ENCODE results near the gene DPP9. TPM values are rescaled to one million over a fixed set of nuclear protein-coding genes. Genes with fewer than 3 reads are reported as not detected.

DPP9 gene
- total and polyA plus RNA-seq, 2 of the 13 experiments (the other 11 are each of a cell fraction or from before 2014, with no cell fraction given) = 8.4 to 25.8 TPM

DNA sequence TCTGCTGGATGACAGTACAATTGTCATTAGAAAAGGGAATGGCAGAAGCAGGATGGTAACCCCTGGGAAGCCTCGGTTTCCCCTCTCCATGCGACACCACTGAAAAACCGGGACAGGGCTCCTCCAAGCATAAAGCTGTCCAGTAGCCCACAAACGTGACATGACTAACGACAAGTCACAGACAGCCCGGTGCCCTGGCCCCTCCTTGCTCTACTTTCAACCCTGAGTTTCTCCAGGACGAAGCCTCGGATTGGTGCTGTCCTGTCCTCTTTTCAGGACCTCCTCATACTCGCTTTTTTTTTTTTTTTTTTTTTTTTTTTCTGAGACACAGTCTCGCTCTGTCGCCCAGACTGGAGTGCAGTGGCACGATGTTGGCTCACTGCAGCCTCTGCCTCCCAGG is 16.3 kb downstream of the DPP9 start:
- POLR2A ChIA-PET = interaction anchor here (0.5 kb wide), 1 partner anchor 323 kb away, joined by 3 read pairs; no protein-coding TSS in a partner anchor
- WGBS (ENCODE audit: low lambda C conversion rate) = 94% methylated on average over 12 of the region's 12 CpGs
- Histone ChIP-seq H3K9me3 (ENCODE audit: low read length) (no peaks in the 10 kb centered on the region), H3K27ac (ENCODE audit: extremely low read length, insufficient read depth, low read length) (no peak overlapping the region), H3K4me3 (replicated peaks in 1 of 3; ENCODE audit: insufficient read depth in 1 of 3, low read depth in 2 of 3, low read length in 3 of 3) (no peak overlapping the region), H3K27me3 (ENCODE audit: control insufficient read depth in 1 of 2, insufficient read depth in 2 of 2, low read length in 2 of 2) (no peaks in the 10 kb centered on the region), H3K79me2 (ENCODE audit: insufficient read depth, low read length) (no peaks in the 10 kb centered on the region), H3K4me2 (ENCODE audit: low read depth, low read length) (no peak overlapping the region), H2AFZ (ENCODE audit: low read length) (no peak overlapping the region), H3K36me3 (replicated peaks in 1 of 2; ENCODE audit: control insufficient read depth in 1 of 2, insufficient read depth in 2 of 2, low read length in 2 of 2) (peaks cover 17 to 36% of the 10 kb centered on the region in 2 experiments), H4K20me1 (ENCODE audit: insufficient read depth, low read length) (no peaks in the 10 kb centered on the region), H3K4me1 (ENCODE audit: insufficient read depth, low read length) (peaks cover 58% of the 10 kb centered on the region), H3K9ac (ENCODE audit: insufficient read depth, low read depth, low read length) (no peak overlapping the region)
- no peak for FAIRE-seq
- TF ChIP-seq, protein P1, sequence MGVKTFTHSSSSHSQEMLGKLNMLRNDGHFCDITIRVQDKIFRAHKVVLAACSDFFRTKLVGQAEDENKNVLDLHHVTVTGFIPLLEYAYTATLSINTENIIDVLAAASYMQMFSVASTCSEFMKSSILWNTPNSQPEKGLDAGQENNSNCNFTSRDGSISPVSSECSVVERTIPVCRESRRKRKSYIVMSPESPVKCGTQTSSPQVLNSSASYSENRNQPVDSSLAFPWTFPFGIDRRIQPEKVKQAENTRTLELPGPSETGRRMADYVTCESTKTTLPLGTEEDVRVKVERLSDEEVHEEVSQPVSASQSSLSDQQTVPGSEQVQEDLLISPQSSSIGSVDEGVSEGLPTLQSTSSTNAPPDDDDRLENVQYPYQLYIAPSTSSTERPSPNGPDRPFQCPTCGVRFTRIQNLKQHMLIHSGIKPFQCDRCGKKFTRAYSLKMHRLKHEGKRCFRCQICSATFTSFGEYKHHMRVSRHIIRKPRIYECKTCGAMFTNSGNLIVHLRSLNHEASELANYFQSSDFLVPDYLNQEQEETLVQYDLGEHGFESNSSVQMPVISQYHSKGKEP (CRISPR knock-in tag; IDR thresholded peaks at IDR 0.05) = no peak
- TF ChIP-seq AGO1 (IDR thresholded peaks at IDR 0.05; ENCODE audit: low read depth, low read length, poor library complexity, severe bottlenecking) (no peak), GPN1 (CRISPR knock-in tag; IDR thresholded peaks at IDR 0.05; ENCODE audit: borderline replicate concordance) (no peak), TP53 (CRISPR knock-in tag; conservative IDR thresholded peaks at IDR 0.05) (no peak), KLF15 (CRISPR knock-in tag; IDR thresholded peaks at IDR 0.05; ENCODE audit: borderline replicate concordance) (no peak), IKZF4 (CRISPR knock-in tag; IDR thresholded peaks at IDR 0.05; ENCODE audit: borderline replicate concordance, low read depth, not compliant biosample characterization) (no peak), ZFAT (CRISPR knock-in tag; conservative IDR thresholded peaks at IDR 0.05) (no peak), MTF2 (CRISPR knock-in tag; IDR thresholded peaks at IDR 0.05; ENCODE audit: borderline replicate concordance) (no peak), ELF1 (CRISPR knock-in tag; IDR thresholded peaks at IDR 0.05) (no peak), POLR2G (IDR thresholded peaks at IDR 0.05; ENCODE audit: low read depth, low read length) (no peak)
- TF ChIP-seq, protein P2, sequence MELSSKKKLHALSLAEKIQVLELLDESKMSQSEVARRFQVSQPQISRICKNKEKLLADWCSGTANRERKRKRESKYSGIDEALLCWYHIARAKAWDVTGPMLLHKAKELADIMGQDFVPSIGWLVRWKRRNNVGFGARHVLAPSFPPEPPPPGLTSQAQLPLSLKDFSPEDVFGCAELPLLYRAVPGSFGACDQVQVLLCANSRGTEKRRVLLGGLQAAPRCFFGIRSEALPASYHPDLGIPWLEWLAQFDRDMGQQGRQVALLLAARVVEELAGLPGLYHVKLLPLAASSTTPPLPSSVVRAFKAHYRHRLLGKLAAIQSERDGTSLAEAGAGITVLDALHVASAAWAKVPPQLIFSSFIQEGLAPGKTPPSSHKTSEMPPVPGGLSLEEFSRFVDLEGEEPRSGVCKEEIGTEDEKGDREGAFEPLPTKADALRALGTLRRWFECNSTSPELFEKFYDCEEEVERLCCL (CRISPR knock-in tag; IDR thresholded peaks at IDR 0.05; ENCODE audit: borderline replicate concordance) = no peak
- CTCF ChIA-PET (ENCODE audit: low intra/inter-chr PET ratio, low total read pairs) = no interaction called here
- ATAC-seq = no peak
- DNase-seq (ENCODE audit: low spot score) = no peak
- in situ Hi-C loops (cut with HindIII; ENCODE audit: extremely low pct_ligation_motif_present, low pct_unique_long_range_greater_than_20kb) = no loop called here
- intact Hi-C loops (cut with micrococcal nuclease; ENCODE audit: unreplicated experiment) = no loop called here
- BruUV-seq (replicated peaks) = no TSS peak
